ENCODE data around the gene RUNX3. TPM values are rescaled to one million over a fixed set of nuclear protein-coding genes. Genes with fewer than 3 reads are reported as not detected.

The RUNX3 gene
- total and polyA plus RNA-seq, 2 donors (not counting 1 experiment from before 2014, with no cell fraction given) = 86.0 to 127 TPM

- no peak overlapping the region for H3K9ac ChIP-seq (ENCODE audit: low read length)
- H3K4me3 ChIP-seq (ENCODE audit: control extremely low read depth in 1 of 5, extremely low read depth in 1 of 5, insufficient read depth in 1 of 5, low read depth in 2 of 5, low read length in 4 of 5) = no peak overlapping the region
- H3K36me3 ChIP-seq (replicated peaks in 1 of 2; ENCODE audit: control extremely low read depth in 1 of 2, control insufficient read depth in 1 of 2, extremely low read depth in 1 of 2, insufficient read depth in 2 of 2, low read length in 1 of 2) = no peaks in the 10 kb centered on the region
- WGBS (ENCODE audit: insufficient coverage) = 90% methylated on average over 3 of the region's 8 CpGs
- no peaks in the 10 kb centered on the region for H3K9me3 Mint-ChIP-seq (ENCODE audit: insufficient read depth)
- ChIA-PET POLR2A (no interaction called here), CTCF (no interaction called here)
- H4K20me1 ChIP-seq (ENCODE audit: control insufficient read depth, insufficient read depth, low read length, poor library complexity, severe bottlenecking) = no peaks in the 10 kb centered on the region
- no peak for TF ChIP-seq EZH2 (IDR thresholded peaks at IDR 0.05; ENCODE audit: borderline replicate concordance, insufficient read depth, low read depth, low read length, poor library complexity, severe bottlenecking)
- no peak overlapping the region for H3K27ac ChIP-seq (ENCODE audit: low read length in 2 of 2)
- no peaks in the 10 kb centered on the region for H3K9me3 ChIP-seq (ENCODE audit: control extremely low read depth in 1 of 3, control insufficient read depth in 2 of 3, insufficient read depth in 1 of 3, low read length in 2 of 3)
- peaks cover 0 to 13% (median 4%) of the 10 kb centered on the region in 4 experiments for H3K27me3 ChIP-seq (replicated peaks in 1 of 4; ENCODE audit: control extremely low read depth in 1 of 4, control insufficient read depth in 3 of 4, insufficient read depth in 4 of 4, low read length in 3 of 4)
- peaks cover 8% of the 10 kb centered on the region for H3K4me1 Mint-ChIP-seq
- no peaks in the 10 kb centered on the region for H3K79me2 ChIP-seq (ENCODE audit: control insufficient read depth, insufficient read depth, low read length)
- ATAC-seq (ENCODE audit: low read depth) = no peak
- peaks cover 16% of the 10 kb centered on the region for H3K27me3 Mint-ChIP-seq
- intact Hi-C loops (cut with micrococcal nuclease) = no loop called here
- no peak overlapping the region for H2AFZ ChIP-seq (ENCODE audit: insufficient read depth, low read depth, low read length, poor library complexity, severe bottlenecking)
- H3K4me2 ChIP-seq (replicated peaks; ENCODE audit: low read depth, low read length, poor library complexity, severe bottlenecking) = no peak overlapping the region
- H3K27ac Mint-ChIP-seq = no peak overlapping the region
- peaks cover 2 to 11% of the 10 kb centered on the region in 2 donors for H3K4me1 ChIP-seq (ENCODE audit: control insufficient read depth in 2 of 2, insufficient read depth in 2 of 2, low read length in 2 of 2)
- no peak overlapping the region for H3K4me3 Mint-ChIP-seq
- DNase-seq = no peak
Measured at GRCh38 chr1:24875991-24876506, 54.0 kb downstream of the RUNX3 start.

- H3K36me3 ChIP-seq (replicated peaks in 1 of 2; ENCODE audit: control extremely low read depth in 1 of 2, control insufficient read depth in 1 of 2, extremely low read depth in 1 of 2, insufficient read depth in 2 of 2, low read length in 1 of 2) = no peaks in the 10 kb centered on the region
- no peak for DNase-seq
- H3K4me1 ChIP-seq (ENCODE audit: control insufficient read depth in 2 of 2, insufficient read depth in 2 of 2, low read length in 2 of 2) = peaks cover 10 to 19% of the 10 kb centered on the region in 2 donors
- no peak overlapping the region for H3K27ac ChIP-seq (ENCODE audit: low read length in 2 of 2)
- H3K4me2 ChIP-seq (replicated peaks; ENCODE audit: low read depth, low read length, poor library complexity, severe bottlenecking) = no peak overlapping the region
- POLR2A ChIA-PET = no interaction called here
- 87% methylated on average over 6 of the region's 8 CpGs for WGBS (ENCODE audit: insufficient coverage)
- Mint-ChIP-seq H3K27me3 (peaks cover 17% of the 10 kb centered on the region), H3K9me3 (ENCODE audit: insufficient read depth) (no peaks in the 10 kb centered on the region), H3K4me3 (no peak overlapping the region), H3K4me1 (peaks cover 14% of the 10 kb centered on the region), H3K27ac (no peak overlapping the region)
- peaks cover 0 to 20% (median 6%) of the 10 kb centered on the region in 4 experiments for H3K27me3 ChIP-seq (replicated peaks in 1 of 4; ENCODE audit: control extremely low read depth in 1 of 4, control insufficient read depth in 3 of 4, insufficient read depth in 4 of 4, low read length in 3 of 4)
- ATAC-seq (ENCODE audit: low read depth) = no peak
- TF ChIP-seq EZH2 (IDR thresholded peaks at IDR 0.05; ENCODE audit: borderline replicate concordance, insufficient read depth, low read depth, low read length, poor library complexity, severe bottlenecking) (no peak), CTCF (IDR thresholded peaks at IDR 0.05) (no peak)
- H3K9me3 ChIP-seq (ENCODE audit: control extremely low read depth in 1 of 3, control insufficient read depth in 2 of 3, insufficient read depth in 1 of 3, low read length in 2 of 3) = no peaks in the 10 kb centered on the region
- H3K4me3 ChIP-seq (ENCODE audit: control extremely low read depth in 1 of 5, extremely low read depth in 1 of 5, insufficient read depth in 1 of 5, low read depth in 2 of 5, low read length in 4 of 5) = no peak overlapping the region
- intact Hi-C loops (cut with micrococcal nuclease) = no loop called here
- no peak overlapping the region for H3K9ac ChIP-seq (ENCODE audit: low read length)
- CTCF ChIA-PET = interaction anchor here (1.0 kb wide), 1 partner anchor 186 kb away, joined by 3 read pairs; no protein-coding TSS in a partner anchor
- no peaks in the 10 kb centered on the region for H3K79me2 ChIP-seq (ENCODE audit: control insufficient read depth, insufficient read depth, low read length)
- H2AFZ ChIP-seq (ENCODE audit: insufficient read depth, low read depth, low read length, poor library complexity, severe bottlenecking) = no peak overlapping the region
- H4K20me1 ChIP-seq (ENCODE audit: control insufficient read depth, insufficient read depth, low read length, poor library complexity, severe bottlenecking) = no peaks in the 10 kb centered on the region
Measured at GRCh38 chr1:24875257-24875656, 54.8 kb downstream of the RUNX3 start.
